NCI-H1417 treated with DMSO at 0.1 percent for 48 hours (cell line): ENCODE measurements around the gene ARL15.

Experiments
- DNase-seq: peaks from one replicate; lab custom pipeline; 2025; lab: John Stamatoyannopoulos, UW

The ARL15 gene

GRCh38 chr5:54315736-54316528 is 5.6 kb upstream of the ARL15 start:
- DNase-seq, result no peak

- no peak for DNase-seq
Measured at GRCh38 chr5:54313311-54314270, 3.2 kb upstream of the ARL15 start.

GRCh38 chr5:54312499-54312898 is 2.1 kb upstream of the ARL15 start:
- no peak for DNase-seq

- DNase-seq, result no peak
Measured at GRCh38 chr5:54311176-54311677, 854 bp upstream of the ARL15 start.

- no peak for DNase-seq
Measured at GRCh38 chr5:54309691-54310432, 511 bp downstream of the ARL15 start.

GRCh38 chr5:54309276-54309675 is 1.1 kb downstream of the ARL15 start:
- DNase-seq, result no peak

- DNase-seq, result no peak
Measured at GRCh38 chr5:54307583-54307982, 2.8 kb downstream of the ARL15 start.

GRCh38 chr5:54306893-54307292 is 3.5 kb downstream of the ARL15 start:
- no peak for DNase-seq

- DNase-seq, result no peak
Measured at GRCh38 chr5:54305737-54306136, 4.6 kb downstream of the ARL15 start.

GRCh38 chr5:54304040-54304439 is 6.3 kb downstream of the ARL15 start:
- DNase-seq, result no peak

- DNase-seq, result no peak
Measured at GRCh38 chr5:54302267-54302687, 8.1 kb downstream of the ARL15 start.

- DNase-seq, result no peak
Measured at GRCh38 chr5:54301849-54302248, 8.5 kb downstream of the ARL15 start.

- no peak for DNase-seq
Measured at GRCh38 chr5:54301220-54301619, 9.2 kb downstream of the ARL15 start.

- no peak for DNase-seq
Measured at GRCh38 chr5:54298947-54299346, 11.4 kb downstream of the ARL15 start.

- DNase-seq, result no peak
Measured at GRCh38 chr5:54296386-54296785, 14.0 kb downstream of the ARL15 start.

- no peak for DNase-seq
Measured at GRCh38 chr5:54295651-54296276, 14.6 kb downstream of the ARL15 start.

- DNase-seq, result no peak
Measured at GRCh38 chr5:54294097-54294667, 16.2 kb downstream of the ARL15 start.

- no peak for DNase-seq
Measured at GRCh38 chr5:54292866-54293265, 17.5 kb downstream of the ARL15 start.

GRCh38 chr5:54291498-54291897 is 18.9 kb downstream of the ARL15 start:
- DNase-seq, result no peak

- no peak for DNase-seq
Measured at GRCh38 chr5:54289769-54290168, 20.6 kb downstream of the ARL15 start.

- DNase-seq, result no peak
Measured at GRCh38 chr5:54288568-54289217, 21.7 kb downstream of the ARL15 start.
